H9 (cell line): ENCODE data around the gene ATRX. TPM values are rescaled to one million over a fixed set of nuclear protein-coding genes. Genes with fewer than 3 reads are reported as not detected.

Experiments used
- DNase-seq: peaks from one replicate; pipeline ENCODE4 v3.0.0-alpha.2; 2017
- H2AFZ ChIP-seq: one replicate; pipeline ENCODE4 v1.6.1; 2013; ENCODE audit warnings: mild to moderate bottlenecking, low read length, control low read depth, moderate library complexity
- H2AK5ac ChIP-seq: 2 replicates; pipeline ENCODE4 v1.6.1; 2013; ENCODE audit warnings: low read length, control low read depth, mixed read lengths; ENCODE audit not compliant: insufficient read length
- H2BK120ac ChIP-seq: one replicate; pipeline ENCODE4 v1.6.1; 2013; ENCODE audit warnings: low read depth, mild to moderate bottlenecking, low read length, control low read depth, inconsistent platforms; ENCODE audit not compliant: poor library complexity, severe bottlenecking
- H2BK12ac ChIP-seq: 2 replicates; pipeline ENCODE4 v1.6.1; 2013; ENCODE audit warnings: low read length, control low read depth, mixed read lengths, low read depth; ENCODE audit not compliant: insufficient read length
- H2BK15ac ChIP-seq: 2 replicates; pipeline ENCODE4 v1.6.1; 2013; ENCODE audit warnings: low read depth, low read length, control low read depth
- H2BK20ac ChIP-seq: one replicate; pipeline ENCODE4 v1.6.1; 2013; ENCODE audit warnings: low read depth, mild to moderate bottlenecking, low read length, control low read depth, inconsistent platforms; ENCODE audit not compliant: poor library complexity, severe bottlenecking
- H2BK5ac ChIP-seq: 2 replicates; pipeline ENCODE4 v1.6.1; 2013; ENCODE audit warnings: low read length, control low read depth, mixed read lengths; ENCODE audit not compliant: insufficient read length
- H3K14ac ChIP-seq: 2 replicates; pipeline ENCODE4 v1.6.1; 2013; ENCODE audit warnings: low read length, control low read depth; ENCODE audit not compliant: insufficient read depth
- H3K18ac ChIP-seq: 2 replicates; pipeline ENCODE4 v1.6.1; 2013; ENCODE audit warnings: low read depth, mild to moderate bottlenecking, mixed read lengths, low read length, control low read depth; ENCODE audit not compliant: insufficient read length
- H3K23ac ChIP-seq: 2 replicates; pipeline ENCODE4 v1.6.1; 2013; ENCODE audit warnings: low read length, control low read depth, mixed read lengths, low read depth; ENCODE audit not compliant: insufficient read length
- H3K23me2 ChIP-seq: 2 replicates; pipeline ENCODE4 v1.6.1; 2013; ENCODE audit warnings: low read depth, mild to moderate bottlenecking, mixed read lengths, low read length, control low read depth; ENCODE audit not compliant: insufficient read length, poor library complexity, severe bottlenecking
- H3K27ac ChIP-seq: 2 replicates; pipeline ENCODE4 v1.5.1; 2013; ENCODE audit warnings: low read length, control low read depth, mixed read lengths, low read depth; ENCODE audit not compliant: insufficient read length
- H3K27me3 ChIP-seq: 2 replicates; pipeline ENCODE4 v1.6.1; 2013; ENCODE audit warnings: low read length, control low read depth, inconsistent platforms; ENCODE audit not compliant: insufficient read depth
- H3K4ac ChIP-seq: 2 replicates; pipeline ENCODE4 v1.6.1; 2013; ENCODE audit warnings: low read depth, mild to moderate bottlenecking, control low read depth, inconsistent platforms, low read length, moderate library complexity
- H3K4me1 ChIP-seq: 2 replicates; pipeline ENCODE4 v1.6.1; 2013; ENCODE audit warnings: low read length, control low read depth, inconsistent platforms; ENCODE audit not compliant: insufficient read depth
- H3K4me2 ChIP-seq: 2 replicates; pipeline ENCODE4 v1.6.1; 2013; ENCODE audit warnings: low read length, control low read depth, mixed read lengths; ENCODE audit not compliant: insufficient read length, insufficient read depth
- H3K56ac ChIP-seq: 2 replicates; pipeline ENCODE4 v1.6.1; 2013; ENCODE audit warnings: low read depth, mild to moderate bottlenecking, mixed read lengths, low read length, control low read depth; ENCODE audit not compliant: insufficient read length
- H3K79me1 ChIP-seq: 2 replicates; pipeline ENCODE4 v1.6.1; 2013; ENCODE audit warnings: low read depth, mild to moderate bottlenecking, moderate library complexity, low read length, control low read depth, inconsistent platforms; ENCODE audit not compliant: insufficient read depth, poor library complexity, severe bottlenecking
- H3K79me2 ChIP-seq: 2 replicates; pipeline ENCODE4 v1.6.1; 2013; ENCODE audit warnings: low read length, control low read depth, inconsistent platforms; ENCODE audit not compliant: insufficient read depth
- H3K9ac ChIP-seq: 2 replicates; pipeline ENCODE4 v1.6.1; 2013; ENCODE audit warnings: low read length, control low read depth, mixed read lengths; ENCODE audit not compliant: insufficient read length; ENCODE audit errors: extremely low read depth
- H3K9me3 ChIP-seq: one replicate; pipeline ENCODE4 v1.6.1; 2013; ENCODE audit warnings: low read depth, low read length, inconsistent platforms; ENCODE audit not compliant: control insufficient read depth
- H3T11ph ChIP-seq: one replicate; pipeline ENCODE4 v1.6.1; 2013; ENCODE audit warnings: mild to moderate bottlenecking, low read length, control low read depth, inconsistent platforms
- H4K20me1 ChIP-seq: one replicate; pipeline ENCODE4 v1.6.1; 2013; ENCODE audit not compliant: control insufficient read depth, insufficient read length, insufficient read depth
- H4K5ac ChIP-seq: 2 replicates; pipeline ENCODE4 v1.6.1; 2013; ENCODE audit warnings: low read depth, mild to moderate bottlenecking, mixed read lengths, low read length, control low read depth; ENCODE audit not compliant: insufficient read length
- H4K8ac ChIP-seq: replicated peaks from 2 replicates; pipeline ENCODE4 v1.6.1; 2013; ENCODE audit warnings: low read length, control low read depth, mixed read lengths, low read depth; ENCODE audit not compliant: insufficient read length
- H4K91ac ChIP-seq: 2 replicates; pipeline ENCODE4 v1.6.1; 2013; ENCODE audit warnings: low read depth, mild to moderate bottlenecking, moderate library complexity, mixed read lengths, low read length, control low read depth; ENCODE audit not compliant: insufficient read length
- H3K27ac Mint-ChIP-seq, 3 experiments: 2 replicates in 2 of 3; 3 replicates in 1 of 3; pipeline ENCODE4 v1.8.0; 2020 to 2021; ENCODE audit warnings: mixed read lengths in 3 of 3, mild to moderate bottlenecking in 1 of 3, moderate library complexity in 1 of 3
- H3K27me3 Mint-ChIP-seq: 2 replicates; pipeline ENCODE4 v1.8.0; 2021; ENCODE audit warnings: low read depth, mild to moderate bottlenecking, moderate library complexity, mixed read lengths
- H3K36me3 Mint-ChIP-seq, 3 experiments: 2 replicates in 2 of 3; 3 replicates in 1 of 3; pipeline ENCODE4 v1.8.0; 2020 to 2021; ENCODE audit warnings: low read depth in 3 of 3, mixed read lengths in 3 of 3; ENCODE audit not compliant: insufficient read depth in 1 of 3
- H3K4me1 Mint-ChIP-seq, 2 experiments: 2 replicates each; pipeline ENCODE4 v1.8.0; 2020; ENCODE audit warnings: mixed read lengths in 2 of 2
- H3K4me3 Mint-ChIP-seq, 2 experiments: 2 replicates in 1 of 2; 3 replicates in 1 of 2; pipeline ENCODE4 v1.8.0; 2020 to 2021; ENCODE audit warnings: mild to moderate bottlenecking in 2 of 2, mixed read lengths in 2 of 2, moderate library complexity in 1 of 2
- H3K9me3 Mint-ChIP-seq, 2 experiments: 2 replicates in 1 of 2; 3 replicates in 1 of 2; pipeline ENCODE4 v1.8.0; 2020; ENCODE audit warnings: mild to moderate bottlenecking in 2 of 2, mixed read lengths in 2 of 2, moderate library complexity in 1 of 2
- CTCF ChIP-seq: fragments of 200-600 bp; sonication (generic); conservative IDR thresholded peaks from 3 replicates; pipeline ENCODE4 v1.8.0; 2021; ENCODE audit warnings: antibody characterized with exemption, mild to moderate bottlenecking
- WGBS: extraction: QIAGEN DNeasy Blood & Tissue Kit; methylation state at CpG from one replicate; pipeline ENCODE4 v1.1.7; 2013; ENCODE audit warnings: missing lambda C conversion rate, low lambda C conversion rate, mixed read lengths; ENCODE audit not compliant: insufficient read length; ENCODE audit errors: extremely low coverage; 5-methylcytosine and 5-hydroxymethylcytosine counted together
- total RNA-seq: library from RNA; stranded (reverse); gene quantifications from 2 replicates; pipeline ENCODE4 v1.2.1, GENCODE V29; 2021

The ATRX gene
- total RNA-seq, 1 experiment from 2014 or later: 76.0 TPM

- Histone ChIP-seq H4K8ac (no peak overlapping the region), H3K4me1 (no peaks in the 10 kb centered on the region), H3K79me1 (no peaks in the 10 kb centered on the region), H2AK5ac (no peak overlapping the region), H3K23me2 (no peaks in the 10 kb centered on the region), H3K79me2 (no peaks in the 10 kb centered on the region), H2BK120ac (no peak overlapping the region), H3K23ac (no peak overlapping the region), H3K4me2 (no peak overlapping the region), H2BK20ac (no peak overlapping the region), H3K14ac (no peak overlapping the region), H3T11ph (no peak overlapping the region), H3K9me3 (peaks cover 13% of the 10 kb centered on the region), H2BK15ac (no peak overlapping the region), H3K27me3 (no peaks in the 10 kb centered on the region), H3K4ac (no peak overlapping the region), H2BK12ac (no peak overlapping the region), H4K20me1 (no peaks in the 10 kb centered on the region), H3K18ac (no peak overlapping the region), H2BK5ac (no peak overlapping the region), H2AFZ (no peak overlapping the region), H4K5ac (no peak overlapping the region), H4K91ac (no peak overlapping the region), H3K9ac (no peak overlapping the region), H3K27ac (no peak overlapping the region), H3K56ac (no peak overlapping the region)
- Mint-ChIP-seq H3K27me3 (no peaks in the 10 kb centered on the region), H3K27ac (no peak overlapping the region), H3K4me1 (no peaks in the 10 kb centered on the region), H3K9me3 (peaks cover 55 to 58% of the 10 kb centered on the region in 2 experiments), H3K36me3 (peaks cover 29 to 70% (median 52%) of the 10 kb centered on the region in 3 experiments), H3K4me3 (no peak overlapping the region)
- WGBS: no CpG with 5 or more reads among the region's 2 CpGs
- no peak for TF ChIP-seq CTCF
- no peak for DNase-seq
Observed at GRCh38 chrX:77635373-77635772, 150.6 kb downstream of the ATRX start.
